Measurements from ENCODE around the gene NFIA.

The NFIA gene

DNA sequence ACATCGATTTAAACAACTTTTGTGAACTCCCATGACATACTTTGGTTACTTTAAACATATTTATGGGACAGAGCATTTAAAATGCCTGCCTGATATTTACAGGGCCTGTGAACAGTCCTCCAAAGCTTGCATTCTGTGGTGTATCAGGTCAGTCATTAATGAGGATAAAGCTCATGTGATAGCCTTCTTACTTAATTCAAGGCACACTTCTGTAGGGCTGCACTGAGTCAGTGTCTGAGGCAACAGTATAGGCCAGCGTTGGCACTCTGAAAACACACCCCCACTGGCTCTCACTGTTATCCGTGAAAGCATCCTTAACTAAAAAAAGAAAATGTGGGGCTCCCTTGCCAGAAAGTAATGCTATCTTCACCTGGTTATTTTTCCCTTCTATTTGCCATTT lies 200.0 kb downstream of the NFIA start:
- Histone ChIP-seq H3K4me3 (ENCODE audit: low read depth in 1 of 5, low read length in 5 of 5) (no peak overlapping the region), H3K9me3 (ENCODE audit: control insufficient read depth in 5 of 5, low read length in 5 of 5) (no peaks in the 10 kb centered on the region), H3K4me1 (ENCODE audit: control insufficient read depth in 5 of 5, insufficient read depth in 5 of 5, low read length in 5 of 5) (peaks cover 0 to 37% (median 13%) of the 10 kb centered on the region in 5 donors), H3K9ac (ENCODE audit: low read length in 5 of 5) (no peak overlapping the region), H3K27me3 (ENCODE audit: control insufficient read depth in 5 of 5, insufficient read depth in 4 of 5, low read length in 5 of 5) (no peaks in the 10 kb centered on the region), H3K36me3 (ENCODE audit: control insufficient read depth in 5 of 5, insufficient read depth in 5 of 5, low read length in 5 of 5) (no peaks in the 10 kb centered on the region), H3K27ac (ENCODE audit: low read depth, low read length) (peak overlapping the region; percentile 33)

DNA sequence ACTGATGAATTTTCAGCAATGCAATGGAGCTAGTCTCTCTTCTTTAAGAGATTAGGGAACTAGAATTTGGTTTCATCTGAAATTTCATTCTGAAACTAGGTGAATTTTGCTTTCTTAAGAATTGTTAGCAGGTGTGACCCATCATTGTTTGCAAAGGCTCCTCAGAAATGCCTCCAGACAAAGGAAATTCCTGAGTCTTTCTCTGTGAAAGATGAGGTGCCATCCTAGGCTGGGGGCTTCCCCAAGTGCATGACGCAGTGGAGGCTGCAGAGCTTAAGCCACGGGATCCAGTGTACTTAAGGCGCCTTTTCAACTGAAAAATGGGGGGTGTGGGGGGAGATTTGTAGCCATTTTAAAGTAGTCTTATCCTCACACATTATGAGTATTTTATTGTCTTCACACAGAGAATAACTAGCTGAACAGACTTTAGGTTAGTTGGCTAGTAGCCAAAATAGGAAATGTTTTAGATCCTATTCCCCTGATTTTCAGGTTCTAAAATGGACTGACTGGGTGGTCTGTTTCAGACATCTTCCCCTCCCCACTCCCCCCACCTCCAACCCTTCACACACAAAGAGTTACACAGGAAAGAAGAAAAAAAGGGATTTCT lies 202.0 kb downstream of the NFIA start:
- H3K4me3 ChIP-seq (ENCODE audit: low read depth in 1 of 5, low read length in 5 of 5), result no peak overlapping the region
- no peak overlapping the region for H3K27ac ChIP-seq (ENCODE audit: low read depth, low read length)
- H3K9me3 ChIP-seq (ENCODE audit: control insufficient read depth in 5 of 5, low read length in 5 of 5), result no peaks in the 10 kb centered on the region
- H3K27me3 ChIP-seq (ENCODE audit: control insufficient read depth in 5 of 5, insufficient read depth in 4 of 5, low read length in 5 of 5), result no peaks in the 10 kb centered on the region
- peaks cover 0 to 24% (median 9%) of the 10 kb centered on the region in 5 donors for H3K4me1 ChIP-seq (ENCODE audit: control insufficient read depth in 5 of 5, insufficient read depth in 5 of 5, low read length in 5 of 5)
- H3K9ac ChIP-seq (ENCODE audit: low read length in 5 of 5), result no peak overlapping the region
- no peaks in the 10 kb centered on the region for H3K36me3 ChIP-seq (ENCODE audit: control insufficient read depth in 5 of 5, insufficient read depth in 5 of 5, low read length in 5 of 5)

DNA sequence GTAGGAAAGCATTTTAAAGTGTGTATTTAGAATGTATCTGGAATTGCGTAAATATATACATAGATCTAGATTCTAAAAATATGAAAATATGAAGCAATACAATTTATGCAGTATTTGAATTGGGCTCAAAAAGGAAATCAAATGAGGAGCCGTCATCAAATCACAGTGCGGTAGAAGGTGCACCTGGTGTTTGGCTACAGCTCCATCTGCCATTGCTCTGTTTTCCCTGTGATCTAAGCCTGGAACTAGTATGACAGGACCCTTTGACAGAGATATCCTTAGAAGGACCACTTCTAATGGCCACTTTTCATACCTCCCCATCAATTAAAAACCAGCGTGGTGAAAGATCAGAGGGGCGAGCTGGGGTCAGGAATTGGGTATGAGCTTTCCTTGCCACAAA lies 202.6 kb downstream of the NFIA start:
- no peak overlapping the region for H3K4me3 ChIP-seq (ENCODE audit: low read depth in 1 of 5, low read length in 5 of 5)
- H3K9me3 ChIP-seq (ENCODE audit: control insufficient read depth in 5 of 5, low read length in 5 of 5), result no peaks in the 10 kb centered on the region
- no peaks in the 10 kb centered on the region for H3K36me3 ChIP-seq (ENCODE audit: control insufficient read depth in 5 of 5, insufficient read depth in 5 of 5, low read length in 5 of 5)
- H3K27me3 ChIP-seq (ENCODE audit: control insufficient read depth in 5 of 5, insufficient read depth in 4 of 5, low read length in 5 of 5), result no peaks in the 10 kb centered on the region
- no peak overlapping the region for H3K27ac ChIP-seq (ENCODE audit: low read depth, low read length)
- no peak overlapping the region for H3K9ac ChIP-seq (ENCODE audit: low read length in 5 of 5)
- peaks cover 0 to 19% (median 9%) of the 10 kb centered on the region in 5 donors for H3K4me1 ChIP-seq (ENCODE audit: control insufficient read depth in 5 of 5, insufficient read depth in 5 of 5, low read length in 5 of 5)

DNA sequence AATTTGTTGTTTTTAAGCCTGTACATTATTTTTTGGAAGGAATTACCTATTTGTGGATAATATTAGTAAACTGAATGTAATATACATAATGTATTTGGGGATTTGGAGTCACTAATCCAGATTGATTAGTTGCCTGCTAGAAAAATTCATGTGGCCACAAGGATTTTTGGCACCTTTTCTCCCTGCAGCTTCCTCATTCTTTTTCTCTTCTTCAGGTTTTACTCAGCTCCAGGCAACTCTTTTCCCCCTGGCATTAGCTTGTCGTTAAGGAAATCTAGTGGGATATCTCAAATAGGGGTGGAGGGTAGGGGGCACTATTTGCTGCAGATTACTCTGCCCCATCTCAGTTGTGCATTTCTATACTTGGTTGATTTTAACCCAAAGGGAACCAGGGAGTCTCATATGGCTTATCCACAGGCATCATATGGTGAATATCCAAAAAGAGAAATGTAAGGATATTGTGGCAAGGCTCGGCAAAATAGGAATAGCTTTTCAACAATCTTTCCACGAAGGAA lies 203.1 kb downstream of the NFIA start:
- no peaks in the 10 kb centered on the region for H3K9me3 ChIP-seq (ENCODE audit: control insufficient read depth in 5 of 5, low read length in 5 of 5)
- peaks cover 0 to 14% (median 7%) of the 10 kb centered on the region in 5 donors for H3K4me1 ChIP-seq (ENCODE audit: control insufficient read depth in 5 of 5, insufficient read depth in 5 of 5, low read length in 5 of 5)
- no peak overlapping the region for H3K4me3 ChIP-seq (ENCODE audit: low read depth in 1 of 5, low read length in 5 of 5)
- no peak overlapping the region for H3K9ac ChIP-seq (ENCODE audit: low read length in 5 of 5)
- H3K27ac ChIP-seq (ENCODE audit: low read depth, low read length), result no peak overlapping the region
- H3K36me3 ChIP-seq (ENCODE audit: control insufficient read depth in 5 of 5, insufficient read depth in 5 of 5, low read length in 5 of 5), result no peaks in the 10 kb centered on the region
- no peaks in the 10 kb centered on the region for H3K27me3 ChIP-seq (ENCODE audit: control insufficient read depth in 5 of 5, insufficient read depth in 4 of 5, low read length in 5 of 5)

DNA sequence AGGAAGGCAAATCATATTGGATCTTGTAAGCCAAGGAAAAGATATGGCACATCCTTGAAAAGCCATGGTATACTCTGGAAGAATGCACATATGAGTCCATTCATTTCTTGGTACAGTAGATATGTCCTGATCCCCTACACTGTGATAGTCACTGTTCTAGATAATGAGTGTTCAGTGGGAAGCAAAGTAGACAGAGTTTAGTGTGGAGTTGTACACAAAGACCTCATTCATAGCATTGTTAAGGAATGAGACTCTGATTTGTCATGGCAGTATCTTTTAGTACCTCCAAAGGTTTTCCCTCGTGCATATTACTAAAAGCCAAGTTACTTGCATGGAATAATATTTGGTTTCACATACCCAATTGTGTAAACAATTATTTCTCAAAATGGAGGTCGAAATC lies 204.7 kb downstream of the NFIA start:
- Histone ChIP-seq H3K27ac (ENCODE audit: low read depth, low read length) (no peak overlapping the region), H3K36me3 (ENCODE audit: control insufficient read depth in 5 of 5, insufficient read depth in 5 of 5, low read length in 5 of 5) (no peaks in the 10 kb centered on the region), H3K9ac (ENCODE audit: low read length in 5 of 5) (no peak overlapping the region), H3K9me3 (ENCODE audit: control insufficient read depth in 5 of 5, low read length in 5 of 5) (no peaks in the 10 kb centered on the region), H3K27me3 (ENCODE audit: control insufficient read depth in 5 of 5, insufficient read depth in 4 of 5, low read length in 5 of 5) (no peaks in the 10 kb centered on the region), H3K4me1 (ENCODE audit: control insufficient read depth in 5 of 5, insufficient read depth in 5 of 5, low read length in 5 of 5) (peaks cover 0 to 12% (median 3%) of the 10 kb centered on the region in 5 donors), H3K4me3 (ENCODE audit: low read depth in 1 of 5, low read length in 5 of 5) (no peak overlapping the region)

DNA sequence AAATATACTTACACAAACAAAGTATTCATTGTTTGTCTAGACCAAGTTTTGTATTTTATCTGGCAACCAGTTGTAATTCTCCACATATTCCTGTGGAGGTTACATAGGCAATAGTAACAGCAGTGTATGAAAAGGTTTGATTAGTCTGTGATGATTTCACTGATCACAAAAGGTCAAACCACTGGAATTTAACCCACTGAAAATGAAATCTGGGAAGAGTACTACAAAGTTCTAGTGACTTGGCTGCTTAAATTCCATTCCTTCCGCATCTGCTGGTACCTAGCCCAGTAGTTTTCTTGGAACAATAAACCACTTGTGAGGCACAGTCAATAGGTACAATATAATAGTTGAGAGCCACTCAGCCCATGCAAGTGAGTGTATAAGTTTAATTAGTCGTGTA lies 205.4 kb downstream of the NFIA start:
- Histone ChIP-seq H3K9ac (ENCODE audit: low read length in 5 of 5) (no peak overlapping the region), H3K4me3 (ENCODE audit: low read depth in 1 of 5, low read length in 5 of 5) (no peak overlapping the region), H3K9me3 (ENCODE audit: control insufficient read depth in 5 of 5, low read length in 5 of 5) (no peaks in the 10 kb centered on the region), H3K27ac (ENCODE audit: low read depth, low read length) (no peak overlapping the region), H3K36me3 (ENCODE audit: control insufficient read depth in 5 of 5, insufficient read depth in 5 of 5, low read length in 5 of 5) (no peaks in the 10 kb centered on the region), H3K27me3 (ENCODE audit: control insufficient read depth in 5 of 5, insufficient read depth in 4 of 5, low read length in 5 of 5) (no peaks in the 10 kb centered on the region), H3K4me1 (ENCODE audit: control insufficient read depth in 5 of 5, insufficient read depth in 5 of 5, low read length in 5 of 5) (peaks cover 0 to 12% (median 3%) of the 10 kb centered on the region in 5 donors)

DNA sequence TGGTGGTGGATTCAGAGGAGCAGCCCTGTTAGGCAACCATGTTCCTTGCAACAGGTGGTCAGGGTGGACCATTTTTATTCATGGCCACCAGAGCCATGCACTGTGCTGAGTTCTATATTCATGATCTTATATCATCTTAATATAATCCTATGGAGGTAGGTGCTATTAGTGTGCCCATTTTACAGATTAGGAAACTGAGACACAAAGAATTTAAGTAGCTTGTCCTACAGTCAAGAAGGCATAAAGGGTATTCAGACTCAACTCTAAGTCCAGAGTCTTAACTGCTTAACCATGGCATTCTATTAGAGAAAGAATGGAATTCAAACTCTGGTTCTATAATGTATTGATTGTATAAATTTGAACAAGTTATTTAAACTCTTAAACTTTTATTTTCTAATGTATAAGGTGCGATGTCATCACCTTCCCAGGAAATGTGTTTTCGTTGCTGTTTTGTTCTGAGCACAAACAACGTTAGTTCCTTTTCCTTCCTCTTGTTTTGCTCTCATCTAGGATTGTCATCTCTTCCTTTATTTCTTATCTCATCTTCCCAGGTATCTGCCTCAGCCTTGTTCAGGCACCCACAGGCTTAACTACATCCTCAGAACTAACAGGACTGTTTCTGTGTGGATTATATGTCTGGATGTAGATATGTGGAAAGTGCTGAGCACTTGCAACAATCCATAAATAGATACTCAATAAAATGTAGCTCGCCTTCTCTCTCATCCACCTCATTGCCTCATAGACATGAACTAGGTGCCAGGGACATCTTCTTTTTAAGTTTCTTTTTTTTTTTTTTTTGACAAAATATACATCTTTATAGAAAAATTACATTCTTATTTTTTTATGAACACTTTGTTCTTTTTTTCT lies 207.1 kb downstream of the NFIA start:
- H3K36me3 ChIP-seq (ENCODE audit: control insufficient read depth in 5 of 5, insufficient read depth in 5 of 5, low read length in 5 of 5), result no peaks in the 10 kb centered on the region
- H3K9me3 ChIP-seq (ENCODE audit: control insufficient read depth in 5 of 5, low read length in 5 of 5), result no peaks in the 10 kb centered on the region
- peaks cover 0 to 19% (median 7%) of the 10 kb centered on the region in 5 donors for H3K4me1 ChIP-seq (ENCODE audit: control insufficient read depth in 5 of 5, insufficient read depth in 5 of 5, low read length in 5 of 5)
- no peak overlapping the region for H3K4me3 ChIP-seq (ENCODE audit: low read depth in 1 of 5, low read length in 5 of 5)
- H3K27me3 ChIP-seq (ENCODE audit: control insufficient read depth in 5 of 5, insufficient read depth in 4 of 5, low read length in 5 of 5), result no peaks in the 10 kb centered on the region
- H3K27ac ChIP-seq (ENCODE audit: low read depth, low read length), result no peak overlapping the region
- H3K9ac ChIP-seq (ENCODE audit: low read length in 5 of 5), result no peak overlapping the region

DNA sequence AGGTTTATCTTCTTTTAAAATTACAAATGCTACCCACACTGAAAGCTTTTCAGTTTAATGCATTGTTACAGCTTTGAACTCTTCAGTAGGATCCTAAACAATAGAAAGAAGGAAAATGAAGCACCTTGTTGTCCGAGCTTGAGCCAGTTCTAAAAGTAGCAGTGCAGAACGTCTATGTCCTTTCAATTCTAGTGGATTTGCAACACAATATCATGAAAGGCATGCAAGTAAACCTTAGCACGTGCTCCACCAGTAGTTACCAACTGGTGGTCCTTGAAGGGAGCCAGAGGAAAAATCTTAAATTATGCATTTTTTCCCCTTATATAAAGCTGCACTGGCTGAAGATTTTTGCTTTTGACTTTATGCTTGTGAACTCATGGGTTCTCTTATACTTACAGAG lies 208.2 kb downstream of the NFIA start:
- H3K36me3 ChIP-seq (ENCODE audit: control insufficient read depth in 5 of 5, insufficient read depth in 5 of 5, low read length in 5 of 5), result no peaks in the 10 kb centered on the region
- H3K27ac ChIP-seq (ENCODE audit: low read depth, low read length), result no peak overlapping the region
- H3K9me3 ChIP-seq (ENCODE audit: control insufficient read depth in 5 of 5, low read length in 5 of 5), result no peaks in the 10 kb centered on the region
- no peak overlapping the region for H3K4me3 ChIP-seq (ENCODE audit: low read depth in 1 of 5, low read length in 5 of 5)
- H3K27me3 ChIP-seq (ENCODE audit: control insufficient read depth in 5 of 5, insufficient read depth in 4 of 5, low read length in 5 of 5), result no peaks in the 10 kb centered on the region
- H3K4me1 ChIP-seq (ENCODE audit: control insufficient read depth in 5 of 5, insufficient read depth in 5 of 5, low read length in 5 of 5), result peaks cover 0 to 14% (median 7%) of the 10 kb centered on the region in 5 donors
- H3K9ac ChIP-seq (ENCODE audit: low read length in 5 of 5), result no peak overlapping the region

DNA sequence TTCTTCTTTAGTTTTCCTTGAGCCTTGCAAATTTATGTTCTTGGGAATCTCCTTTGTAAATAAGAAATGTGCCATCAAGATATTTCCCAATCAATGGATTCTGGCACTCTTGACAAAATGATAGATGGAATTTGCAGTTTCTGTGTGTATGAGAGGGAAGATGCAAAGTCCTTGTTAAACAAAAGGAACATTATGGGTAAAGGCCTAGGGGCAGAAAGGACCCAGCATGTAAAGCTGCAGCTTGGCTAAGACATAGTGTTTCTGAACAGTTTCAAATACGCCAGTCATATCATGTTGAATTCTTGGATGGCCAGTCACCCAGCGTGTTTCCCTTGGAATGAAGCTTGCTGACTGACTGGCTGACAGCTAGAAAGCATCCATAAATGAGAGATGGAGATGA lies 210.8 kb downstream of the NFIA start:
- Histone ChIP-seq H3K27ac (ENCODE audit: low read depth, low read length) (no peak overlapping the region), H3K36me3 (ENCODE audit: control insufficient read depth in 5 of 5, insufficient read depth in 5 of 5, low read length in 5 of 5) (no peaks in the 10 kb centered on the region), H3K4me3 (ENCODE audit: low read depth in 1 of 5, low read length in 5 of 5) (no peak overlapping the region), H3K9ac (ENCODE audit: low read length in 5 of 5) (no peak overlapping the region), H3K9me3 (ENCODE audit: control insufficient read depth in 5 of 5, low read length in 5 of 5) (no peaks in the 10 kb centered on the region), H3K27me3 (ENCODE audit: control insufficient read depth in 5 of 5, insufficient read depth in 4 of 5, low read length in 5 of 5) (no peaks in the 10 kb centered on the region), H3K4me1 (ENCODE audit: control insufficient read depth in 5 of 5, insufficient read depth in 5 of 5, low read length in 5 of 5) (peaks cover 0 to 10% (median 7%) of the 10 kb centered on the region in 5 donors)

DNA sequence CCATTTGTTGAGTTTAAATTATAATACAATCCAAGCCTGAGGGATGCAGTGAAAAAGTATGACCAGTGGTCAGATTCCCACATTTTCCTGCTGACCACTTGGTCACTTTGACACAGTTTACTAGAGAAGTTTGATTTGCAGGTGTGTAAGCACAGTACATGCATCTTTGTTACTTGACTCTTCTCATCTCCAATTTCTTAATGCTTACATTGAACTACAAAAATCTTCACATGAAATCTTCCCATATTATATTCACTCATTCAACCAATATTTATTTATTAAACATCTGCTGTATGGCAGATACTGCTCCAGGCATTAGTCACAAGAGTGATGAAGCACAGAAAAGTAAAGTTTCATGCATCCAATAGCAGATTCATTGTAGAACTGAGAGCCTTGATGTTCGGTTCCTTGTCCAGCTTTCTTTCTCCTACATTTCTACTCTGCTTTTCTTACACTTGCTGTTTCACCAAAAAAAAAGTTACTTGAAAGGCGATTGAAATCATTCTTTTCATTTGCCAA lies 211.7 kb downstream of the NFIA start:
- Histone ChIP-seq H3K36me3 (ENCODE audit: control insufficient read depth in 5 of 5, insufficient read depth in 5 of 5, low read length in 5 of 5) (no peaks in the 10 kb centered on the region), H3K4me3 (ENCODE audit: low read depth in 1 of 5, low read length in 5 of 5) (no peak overlapping the region), H3K27ac (ENCODE audit: low read depth, low read length) (no peak overlapping the region), H3K4me1 (ENCODE audit: control insufficient read depth in 5 of 5, insufficient read depth in 5 of 5, low read length in 5 of 5) (peaks cover 0 to 10% (median 7%) of the 10 kb centered on the region in 5 donors), H3K9ac (ENCODE audit: low read length in 5 of 5) (no peak overlapping the region), H3K27me3 (ENCODE audit: control insufficient read depth in 5 of 5, insufficient read depth in 4 of 5, low read length in 5 of 5) (no peaks in the 10 kb centered on the region), H3K9me3 (ENCODE audit: control insufficient read depth in 5 of 5, low read length in 5 of 5) (no peaks in the 10 kb centered on the region)
